ENCODE data around the gene OR51B4. TPM values are rescaled to one million over a fixed set of nuclear protein-coding genes. Genes with fewer than 3 reads are reported as not detected.

Gene OR51B4
- total and polyA plus RNA-seq, 9 of the 15 experiments (the other 6 are each of a cell fraction or from before 2014, with no cell fraction given), result 17.1 to 64.6 (median 39.9) TPM

DNA sequence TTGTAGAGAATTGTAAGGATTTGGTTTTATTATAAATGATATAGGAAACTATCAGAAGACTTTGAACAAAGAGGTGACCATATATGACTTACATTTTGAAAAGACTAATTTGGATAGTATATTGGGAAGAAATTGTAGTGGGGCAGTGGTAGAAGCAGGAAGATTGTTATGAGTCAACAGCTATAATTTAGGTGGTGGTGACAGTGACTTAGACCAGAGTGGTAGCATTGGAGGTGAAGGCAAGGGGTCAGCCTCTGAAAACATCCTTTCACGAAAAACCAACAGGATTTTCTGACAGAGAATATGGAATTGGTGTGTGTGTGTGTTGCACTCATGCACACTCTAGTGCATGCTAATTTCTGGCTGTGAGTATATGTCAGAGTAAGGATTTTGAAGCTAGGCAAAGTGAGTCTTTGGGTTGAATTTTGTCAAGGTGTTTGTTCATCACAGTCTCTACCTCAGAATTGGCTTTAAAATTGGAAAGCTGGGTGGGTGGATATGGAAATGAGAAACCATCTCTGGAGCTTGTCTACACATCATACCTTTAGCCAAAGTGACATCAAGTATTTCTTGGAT, 23.9 kb downstream of the OR51B4 start (continued):
- TF ChIP-seq, protein P1, sequence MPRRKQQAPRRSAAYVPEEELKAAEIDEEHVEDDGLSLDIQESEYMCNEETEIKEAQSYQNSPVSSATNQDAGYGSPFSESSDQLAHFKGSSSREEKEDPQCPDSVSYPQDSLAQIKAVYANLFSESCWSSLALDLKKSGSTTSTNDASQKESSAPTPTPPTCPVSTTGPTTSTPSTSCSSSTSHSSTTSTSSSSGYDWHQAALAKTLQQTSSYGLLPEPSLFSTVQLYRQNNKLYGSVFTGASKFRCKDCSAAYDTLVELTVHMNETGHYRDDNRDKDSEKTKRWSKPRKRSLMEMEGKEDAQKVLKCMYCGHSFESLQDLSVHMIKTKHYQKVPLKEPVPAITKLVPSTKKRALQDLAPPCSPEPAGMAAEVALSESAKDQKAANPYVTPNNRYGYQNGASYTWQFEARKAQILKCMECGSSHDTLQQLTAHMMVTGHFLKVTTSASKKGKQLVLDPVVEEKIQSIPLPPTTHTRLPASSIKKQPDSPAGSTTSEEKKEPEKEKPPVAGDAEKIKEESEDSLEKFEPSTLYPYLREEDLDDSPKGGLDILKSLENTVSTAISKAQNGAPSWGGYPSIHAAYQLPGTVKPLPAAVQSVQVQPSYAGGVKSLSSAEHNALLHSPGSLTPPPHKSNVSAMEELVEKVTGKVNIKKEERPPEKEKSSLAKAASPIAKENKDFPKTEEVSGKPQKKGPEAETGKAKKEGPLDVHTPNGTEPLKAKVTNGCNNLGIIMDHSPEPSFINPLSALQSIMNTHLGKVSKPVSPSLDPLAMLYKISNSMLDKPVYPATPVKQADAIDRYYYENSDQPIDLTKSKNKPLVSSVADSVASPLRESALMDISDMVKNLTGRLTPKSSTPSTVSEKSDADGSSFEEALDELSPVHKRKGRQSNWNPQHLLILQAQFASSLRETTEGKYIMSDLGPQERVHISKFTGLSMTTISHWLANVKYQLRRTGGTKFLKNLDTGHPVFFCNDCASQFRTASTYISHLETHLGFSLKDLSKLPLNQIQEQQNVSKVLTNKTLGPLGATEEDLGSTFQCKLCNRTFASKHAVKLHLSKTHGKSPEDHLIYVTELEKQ (CRISPR knock-in tag; IDR thresholded peaks at IDR 0.05), result no peak
- TF ChIP-seq PBX2 (CRISPR knock-in tag; IDR thresholded peaks at IDR 0.05; ENCODE audit: low read depth), result no peak
- TF ChIP-seq PBX2 (tag; conservative IDR thresholded peaks at IDR 0.05; ENCODE audit: low read depth), result peak; percentile 89
- TF ChIP-seq ZSCAN32 (CRISPR knock-in tag; IDR thresholded peaks at IDR 0.05), result no peak
- no peak for TF ChIP-seq ARNT (IDR thresholded peaks at IDR 0.05)
- TF ChIP-seq JUND (IDR thresholded peaks at IDR 0.05; ENCODE audit: borderline replicate concordance, low read depth, low read length), result peak; percentile 40; the same call in 1 of the 2 replicates
- peak; percentile 51; the same call in 1 of the 3 replicates for TF ChIP-seq JUND (tag; IDR thresholded peaks at IDR 0.05; ENCODE audit: borderline replicate concordance, low read depth, low read length)
- no peak for TF ChIP-seq BCL6 (CRISPR knock-in tag; IDR thresholded peaks at IDR 0.05)
- TF ChIP-seq DPF2 (IDR thresholded peaks at IDR 0.05), result peak; percentile 56; the same call in 1 of the 2 replicates
- TF ChIP-seq MTA3 (IDR thresholded peaks at IDR 0.05; ENCODE audit: borderline replicate concordance), result no peak
- TF ChIP-seq, protein P2, sequence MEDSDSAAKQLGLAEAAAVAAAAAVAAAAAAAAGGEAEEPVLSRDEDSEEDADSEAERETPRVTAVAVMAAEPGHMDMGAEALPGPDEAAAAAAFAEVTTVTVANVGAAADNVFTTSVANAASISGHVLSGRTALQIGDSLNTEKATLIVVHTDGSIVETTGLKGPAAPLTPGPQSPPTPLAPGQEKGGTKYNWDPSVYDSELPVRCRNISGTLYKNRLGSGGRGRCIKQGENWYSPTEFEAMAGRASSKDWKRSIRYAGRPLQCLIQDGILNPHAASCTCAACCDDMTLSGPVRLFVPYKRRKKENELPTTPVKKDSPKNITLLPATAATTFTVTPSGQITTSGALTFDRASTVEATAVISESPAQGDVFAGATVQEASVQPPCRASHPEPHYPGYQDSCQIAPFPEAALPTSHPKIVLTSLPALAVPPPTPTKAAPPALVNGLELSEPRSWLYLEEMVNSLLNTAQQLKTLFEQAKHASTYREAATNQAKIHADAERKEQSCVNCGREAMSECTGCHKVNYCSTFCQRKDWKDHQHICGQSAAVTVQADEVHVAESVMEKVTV (CRISPR knock-in tag; IDR thresholded peaks at IDR 0.05), result no peak
- peak; percentile 61 for TF ChIP-seq SMARCA4 (IDR thresholded peaks at IDR 0.05)
- TF ChIP-seq ATF3 (IDR thresholded peaks at IDR 0.05), result peak; percentile 56; the same call in 1 of the 2 replicates
- TF ChIP-seq ATF3 (CRISPR knock-in tag; conservative IDR thresholded peaks at IDR 0.05), result no peak
- no peak for TF ChIP-seq ZNF24 (IDR thresholded peaks at IDR 0.05)
- no peak for TF ChIP-seq ZNF655 (CRISPR knock-in tag; IDR thresholded peaks at IDR 0.05)
- TF ChIP-seq ARID1B (IDR thresholded peaks at IDR 0.05), result peak; percentile 66
- TF ChIP-seq NCOR1 (IDR thresholded peaks at IDR 0.05), result 0 out of 2 replicates have a peak, but pooled peaks have one; percentile 7
- no peak for TF ChIP-seq ZNF143 (CRISPR knock-in tag; IDR thresholded peaks at IDR 0.05)
